Stimulated activated CD8-positive, alpha-beta memory T cell treated with anti-CD3 and anti-CD28 coated beads, Interleukin-7, amount 100 ng/mL, for 24 hours (primary cell): ENCODE measurements around the gene CRISP2.
"Not testable (repeated sequence)": the region's sequence is repeated elsewhere in the genome, so short reads cannot be mapped to it uniquely, and the experiment has no call there.

Source experiments
- DNase-seq: peaks from one replicate; pipeline ENCODE4 v3.0.0-alpha.2; 2020; ENCODE audit warnings: low read depth

Gene CRISP2, protein sequence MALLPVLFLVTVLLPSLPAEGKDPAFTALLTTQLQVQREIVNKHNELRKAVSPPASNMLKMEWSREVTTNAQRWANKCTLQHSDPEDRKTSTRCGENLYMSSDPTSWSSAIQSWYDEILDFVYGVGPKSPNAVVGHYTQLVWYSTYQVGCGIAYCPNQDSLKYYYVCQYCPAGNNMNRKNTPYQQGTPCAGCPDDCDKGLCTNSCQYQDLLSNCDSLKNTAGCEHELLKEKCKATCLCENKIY

DNA sequence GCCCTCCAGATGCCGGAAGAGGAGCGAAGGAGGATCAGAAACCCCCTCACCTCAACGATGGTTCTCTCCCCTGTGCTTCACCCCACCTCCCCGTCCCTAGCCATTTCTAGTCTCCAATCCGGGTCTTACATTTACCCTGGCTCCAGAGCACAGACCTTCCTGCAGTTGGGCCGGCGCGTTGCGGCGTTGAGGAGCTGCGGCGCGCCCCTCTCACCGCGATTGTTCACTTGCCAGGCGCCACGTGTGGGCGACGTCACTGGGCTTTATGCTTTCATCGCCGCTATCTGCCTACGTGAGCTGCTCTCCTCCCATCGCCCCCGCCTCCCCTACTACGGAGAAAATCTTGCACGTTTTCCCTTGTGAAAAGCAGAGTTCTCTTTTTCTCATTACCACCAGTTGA lies at the start of gene CRISP2:
Gene CRISP2, minus strand, starts transcription at position 198 of the 400 bp plus-strand sequence. CDS start 4,347 bp downstream, outside the sequence.
- no peak for DNase-seq

DNA sequence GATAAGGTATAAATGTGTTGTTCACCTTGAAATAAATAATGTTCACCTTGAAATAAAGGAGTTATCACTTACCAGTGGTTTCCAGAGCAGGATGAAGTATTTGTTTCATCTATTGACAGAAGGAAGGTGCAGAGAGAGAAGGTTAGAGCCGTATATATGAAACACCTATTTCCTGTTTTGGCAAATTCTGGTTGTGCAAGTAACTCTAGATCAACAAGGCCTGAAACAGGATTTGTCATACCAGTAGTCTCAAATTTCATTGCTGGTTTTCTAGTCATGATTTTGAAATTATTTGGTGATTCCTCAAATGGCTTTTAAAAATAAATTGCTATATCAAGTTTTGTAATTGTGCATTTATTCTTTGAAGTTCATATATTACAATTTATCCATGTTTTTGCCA lies 30.9 kb upstream of the CRISP2 start, which contains the start of gene CRISP3:
Gene CRISP3, minus strand, starts transcription at position 130 of the 400 bp plus-strand sequence. Its CDS starts 21 bp downstream, at position 109.
- DNase-seq = no peak

DNA sequence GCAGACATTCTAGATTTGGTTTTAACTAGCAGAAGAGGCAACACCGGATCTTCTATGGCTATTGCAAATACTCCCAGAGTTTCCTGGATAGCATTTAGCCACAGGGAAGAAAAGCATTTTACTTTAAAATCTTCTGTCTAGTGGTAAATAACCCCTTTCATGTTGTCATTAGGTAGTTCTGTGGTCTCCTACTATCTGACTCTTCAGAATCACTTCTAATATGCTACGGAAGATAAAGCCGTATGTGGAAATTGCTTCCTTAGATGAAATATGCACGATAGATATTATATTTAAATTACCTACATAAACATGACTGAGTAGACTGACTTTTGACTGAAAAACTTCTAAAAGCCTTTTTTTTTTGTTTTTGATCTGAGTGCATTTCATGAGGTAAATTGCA lies 30.1 kb upstream of the CRISP2 start:
- no peak for DNase-seq

DNA sequence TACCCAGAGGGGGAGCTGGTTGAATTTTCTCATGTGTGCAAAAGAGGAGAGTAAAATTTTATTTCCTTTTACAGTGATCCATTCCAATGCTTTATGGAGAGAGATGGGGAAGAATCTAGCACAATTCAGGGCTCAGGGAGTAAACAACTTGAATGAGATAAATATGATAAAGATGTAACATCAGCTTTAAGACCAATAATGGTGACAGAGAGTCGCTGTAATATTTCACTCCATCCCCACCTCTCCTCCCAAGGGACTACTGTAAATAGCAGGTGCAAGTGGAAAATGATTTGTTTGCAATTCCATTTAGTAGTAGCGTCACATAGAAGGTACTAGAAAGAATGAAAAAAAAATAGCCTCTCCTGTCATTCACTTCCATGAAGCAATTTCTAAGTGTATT lies 26.1 kb upstream of the CRISP2 start:
- no peak for DNase-seq

DNA sequence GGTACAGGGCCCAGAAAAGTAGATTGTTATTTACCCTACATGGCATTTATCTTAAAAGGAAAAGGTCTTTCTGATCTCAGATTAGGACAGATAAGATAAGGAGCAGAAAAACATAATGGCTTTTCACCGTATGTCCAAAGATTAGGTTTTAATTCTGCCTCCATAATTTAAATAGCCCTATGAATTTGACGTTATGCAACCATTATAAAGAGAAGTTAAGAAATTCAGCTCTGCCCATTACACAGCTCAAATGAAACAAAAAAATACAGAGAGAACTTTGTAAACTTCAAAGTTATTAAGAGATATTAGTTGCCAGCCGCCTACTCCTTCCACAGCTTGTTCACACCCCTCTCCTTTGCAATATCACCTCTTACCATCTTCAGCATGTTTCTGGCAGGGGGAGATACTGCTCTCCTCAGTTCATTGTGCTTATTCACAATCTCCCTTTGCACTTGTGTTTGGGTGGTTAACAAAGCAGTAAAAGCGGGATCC lies 22.7 kb upstream of the CRISP2 start:
- DNase-seq = no peak

DNA sequence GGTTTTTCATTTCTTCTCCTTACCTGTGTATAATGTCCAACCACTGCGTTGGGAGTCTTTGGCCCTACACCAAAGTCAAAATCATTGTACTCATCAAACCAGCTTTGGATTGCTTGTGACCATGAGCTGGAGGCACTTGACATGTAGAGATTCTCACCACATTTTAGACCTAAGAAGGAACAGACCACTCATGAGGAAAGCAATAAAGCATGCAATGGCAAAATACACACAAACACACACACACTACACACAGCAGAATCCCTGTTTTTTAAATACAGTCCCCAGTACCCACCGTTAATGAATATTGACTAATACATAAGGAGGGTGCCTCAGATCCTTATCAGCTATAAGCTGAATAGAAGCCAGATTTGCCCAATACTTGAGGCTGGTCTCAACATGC lies 20.3 kb upstream of the CRISP2 start:
- no peak for DNase-seq

DNA sequence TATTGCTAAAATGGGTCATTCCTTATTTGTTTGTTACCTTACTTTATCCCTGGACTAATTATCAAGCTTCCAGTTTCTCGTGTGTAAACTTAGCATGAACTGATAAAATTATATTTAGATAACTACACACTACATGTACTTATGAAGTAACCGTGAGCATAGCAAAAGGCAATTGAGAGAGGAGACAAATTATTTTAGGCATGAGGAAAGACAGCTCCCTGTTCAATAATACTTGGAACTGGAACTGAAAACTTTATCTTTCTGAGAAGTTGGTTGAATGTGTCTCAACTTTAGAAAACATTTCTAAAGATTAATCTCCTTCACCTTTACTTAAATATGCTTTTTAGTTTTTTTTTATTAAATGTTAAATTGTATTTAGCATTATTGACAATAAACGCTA lies 19.4 kb upstream of the CRISP2 start:
- no peak for DNase-seq

DNA sequence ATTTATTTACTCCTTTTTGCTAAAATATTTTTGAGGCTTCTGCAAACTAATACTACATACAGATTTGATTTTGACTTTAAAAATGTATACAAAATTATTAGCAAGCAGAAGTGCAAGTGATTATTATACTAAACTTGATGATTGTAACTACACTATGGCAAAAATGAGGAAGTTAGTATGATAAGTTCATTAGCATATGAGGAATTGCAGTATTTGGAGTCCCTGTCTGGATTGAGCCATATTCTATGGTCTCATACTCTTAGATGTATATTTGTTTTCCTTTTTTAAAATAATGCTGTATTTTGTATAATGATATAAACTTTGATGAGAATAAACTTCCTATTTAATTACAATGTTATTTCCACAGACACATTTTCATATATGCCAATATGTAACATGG lies 16.9 kb upstream of the CRISP2 start:
- no peak for DNase-seq

DNA sequence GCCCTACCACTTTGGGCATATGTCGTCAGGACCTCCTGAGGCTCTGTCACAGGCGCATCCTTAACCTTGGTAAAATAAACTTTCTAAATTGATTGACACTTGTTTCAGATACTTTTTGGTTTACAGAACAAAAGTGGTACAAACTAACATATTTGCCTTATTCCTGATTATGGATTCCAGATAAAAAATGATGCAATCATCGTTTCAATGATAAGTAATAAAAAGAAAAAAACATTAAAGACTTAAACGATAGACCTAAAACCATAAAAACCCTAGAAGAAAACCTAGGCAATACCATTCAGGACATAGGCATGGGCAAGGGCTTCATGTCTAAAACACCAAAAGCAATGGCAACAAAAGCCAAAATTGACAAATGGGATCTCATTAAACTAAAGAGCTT lies 10.6 kb upstream of the CRISP2 start:
- not testable (repeated sequence) for DNase-seq

DNA sequence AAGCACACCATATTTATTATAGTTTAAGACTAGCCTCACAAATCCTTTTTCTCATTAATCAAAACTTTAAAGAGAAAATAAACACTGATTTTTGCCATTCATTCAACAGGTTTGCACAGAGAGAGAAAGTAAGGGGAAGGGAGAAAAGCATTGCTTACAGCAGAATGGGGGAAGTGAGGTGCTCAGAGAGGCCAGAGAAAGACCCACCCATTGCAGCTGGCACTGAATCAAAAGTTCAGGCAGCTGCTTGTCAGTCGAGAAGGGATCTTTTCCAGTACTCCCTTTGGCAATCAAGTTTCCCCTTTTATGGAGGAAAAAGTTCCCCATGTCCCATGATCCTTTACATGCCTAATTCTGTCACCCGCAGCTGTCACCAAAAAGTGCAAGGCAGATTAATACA lies 8.0 kb upstream of the CRISP2 start:
- no peak for DNase-seq

DNA sequence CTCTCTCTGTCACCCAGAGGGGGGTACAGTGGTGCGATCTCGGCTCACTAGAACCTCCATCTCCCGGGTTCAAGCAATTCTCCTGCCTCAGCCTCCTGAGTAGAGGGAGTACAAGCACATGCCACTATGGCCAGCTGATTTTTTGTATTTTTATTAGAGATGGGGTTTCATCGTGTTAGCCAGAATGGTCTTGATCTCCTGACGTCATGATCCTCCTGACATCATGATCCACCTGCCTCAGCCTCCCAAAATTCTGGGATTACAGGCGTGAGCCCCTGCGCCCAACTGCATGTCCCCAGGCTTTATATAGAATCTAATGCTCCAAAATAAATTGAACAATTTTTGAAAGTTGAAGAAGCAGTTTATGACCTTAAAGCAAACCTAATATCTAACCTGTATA lies 7.0 kb upstream of the CRISP2 start:
- DNase-seq = no peak

DNA sequence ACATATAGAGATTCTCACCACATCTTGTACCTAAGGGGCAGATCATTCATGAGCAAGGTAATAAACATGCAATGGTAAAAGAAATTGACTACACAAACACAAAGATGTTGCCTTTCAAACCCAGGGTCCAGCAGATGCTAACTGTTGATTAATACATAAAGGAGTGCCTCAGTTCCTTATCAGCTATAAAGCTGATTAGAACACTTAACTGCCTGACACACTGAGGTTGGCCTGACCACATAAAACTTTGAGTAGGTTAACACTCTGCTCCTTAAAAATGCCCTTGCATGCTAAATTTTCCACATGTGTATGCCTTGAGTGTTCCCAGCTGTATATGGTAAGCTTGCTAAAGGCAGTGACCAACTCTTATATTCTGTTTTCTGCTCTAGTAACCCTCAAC lies 14.9 kb downstream of the CRISP2 start:
- no peak for DNase-seq

DNA sequence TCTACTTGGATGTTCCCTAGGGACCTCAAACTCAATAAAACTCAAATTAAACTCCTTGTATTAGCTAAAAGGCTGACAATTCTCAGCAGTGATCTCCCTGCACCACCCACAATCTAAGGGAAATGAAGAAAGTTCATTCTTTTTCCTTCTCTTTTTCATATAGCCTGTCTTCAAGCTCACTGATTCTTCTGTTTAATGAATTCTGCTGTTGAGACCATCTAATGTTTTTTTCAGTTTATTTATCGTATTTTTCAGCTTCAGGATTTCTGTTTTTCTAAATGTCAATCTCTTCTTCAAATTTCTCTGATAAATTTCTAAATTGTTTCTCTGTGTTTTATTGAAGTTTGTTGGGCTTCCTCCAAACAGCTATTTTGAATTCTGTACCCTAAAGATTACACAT lies 19.8 kb downstream of the CRISP2 start:
- DNase-seq = no peak

DNA sequence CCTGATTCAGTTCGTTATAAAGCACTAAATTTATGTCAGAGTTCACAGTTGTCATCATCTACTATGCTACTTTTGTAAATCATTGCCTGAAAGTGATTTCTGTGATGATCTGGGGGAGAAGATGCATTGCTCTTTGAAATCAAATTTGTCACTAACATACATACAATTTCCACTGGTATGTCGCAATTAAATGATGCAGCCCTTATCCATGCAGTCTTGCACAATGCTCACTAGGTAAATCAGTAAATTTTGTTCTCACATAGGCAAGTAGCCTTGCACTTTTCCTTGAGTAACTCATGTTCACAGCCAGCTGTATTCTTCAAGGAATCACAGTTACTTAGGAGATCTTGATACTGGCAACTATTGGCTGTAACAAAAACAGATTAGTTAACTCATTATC lies 20.8 kb downstream of the CRISP2 start:
- no peak for DNase-seq

DNA sequence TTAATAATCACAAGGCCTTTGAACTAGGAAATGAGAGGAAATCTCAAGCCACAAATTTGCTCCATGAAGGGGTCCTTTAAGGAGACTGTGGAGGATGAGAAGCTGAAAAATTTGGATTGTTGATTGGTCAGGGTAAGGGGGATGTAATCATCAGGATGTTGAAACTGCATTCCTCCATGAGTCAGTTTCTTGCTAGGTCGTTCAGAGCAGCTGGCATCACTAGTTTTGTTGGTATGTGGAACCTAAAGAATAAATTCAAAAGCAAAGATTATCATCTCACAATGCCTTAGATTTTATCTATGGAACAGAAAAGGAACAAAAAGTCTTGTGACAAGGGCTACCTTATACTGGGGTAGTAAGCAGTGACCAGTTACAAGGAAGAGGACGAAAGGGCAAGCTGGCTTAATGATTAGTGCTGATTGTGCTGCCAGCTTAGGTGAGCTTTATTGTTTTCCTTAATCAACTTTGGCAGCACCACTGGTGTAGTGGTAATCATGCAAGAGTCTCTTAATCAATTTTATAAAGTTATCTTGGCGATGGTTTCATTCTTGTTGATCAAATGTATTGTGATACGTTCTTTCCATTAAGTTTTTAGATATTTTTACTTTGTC lies 36.6 kb downstream of the CRISP2 start:
- DNase-seq = no peak

DNA sequence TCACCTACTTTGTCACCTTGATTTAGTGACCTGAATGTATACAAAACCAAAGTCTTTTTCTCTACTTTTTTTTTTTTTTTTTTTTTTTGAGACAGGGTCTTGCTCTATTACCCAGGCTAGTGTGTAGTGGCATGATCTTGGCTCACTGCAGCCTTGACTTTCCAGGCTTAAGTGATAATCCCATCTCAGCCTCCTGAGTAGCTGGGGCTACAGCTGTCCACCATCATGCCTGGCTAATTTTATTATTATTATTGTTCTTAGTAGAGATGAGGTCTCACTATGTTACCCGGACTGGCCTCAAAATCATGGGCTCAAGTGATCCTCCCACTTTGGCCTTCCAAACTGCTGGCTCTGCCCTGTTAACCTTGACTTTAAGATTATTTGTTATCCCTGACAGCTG lies 37.5 kb downstream of the CRISP2 start:
- DNase-seq = no peak

DNA sequence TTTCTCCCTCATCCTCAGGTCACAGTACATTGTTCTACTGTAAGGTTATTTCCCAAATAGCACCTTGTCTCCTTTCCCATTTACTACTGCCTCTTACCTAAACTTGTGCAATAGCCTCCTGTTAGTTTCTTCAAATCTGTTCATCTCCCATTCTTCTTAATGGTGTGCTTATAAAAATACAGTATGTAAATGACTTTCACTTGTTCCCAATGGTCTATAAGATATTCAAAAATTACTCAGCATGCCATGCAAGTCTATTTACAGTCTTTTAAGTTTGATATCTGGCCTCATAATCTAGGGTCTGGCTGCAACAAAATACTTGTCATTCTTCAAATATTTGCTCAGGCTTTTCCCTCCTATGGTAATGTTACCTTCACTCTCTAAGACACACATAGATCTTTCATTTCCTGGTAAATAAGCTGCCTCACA lies 45.2 kb downstream of the CRISP2 start:
- no peak for DNase-seq

DNA sequence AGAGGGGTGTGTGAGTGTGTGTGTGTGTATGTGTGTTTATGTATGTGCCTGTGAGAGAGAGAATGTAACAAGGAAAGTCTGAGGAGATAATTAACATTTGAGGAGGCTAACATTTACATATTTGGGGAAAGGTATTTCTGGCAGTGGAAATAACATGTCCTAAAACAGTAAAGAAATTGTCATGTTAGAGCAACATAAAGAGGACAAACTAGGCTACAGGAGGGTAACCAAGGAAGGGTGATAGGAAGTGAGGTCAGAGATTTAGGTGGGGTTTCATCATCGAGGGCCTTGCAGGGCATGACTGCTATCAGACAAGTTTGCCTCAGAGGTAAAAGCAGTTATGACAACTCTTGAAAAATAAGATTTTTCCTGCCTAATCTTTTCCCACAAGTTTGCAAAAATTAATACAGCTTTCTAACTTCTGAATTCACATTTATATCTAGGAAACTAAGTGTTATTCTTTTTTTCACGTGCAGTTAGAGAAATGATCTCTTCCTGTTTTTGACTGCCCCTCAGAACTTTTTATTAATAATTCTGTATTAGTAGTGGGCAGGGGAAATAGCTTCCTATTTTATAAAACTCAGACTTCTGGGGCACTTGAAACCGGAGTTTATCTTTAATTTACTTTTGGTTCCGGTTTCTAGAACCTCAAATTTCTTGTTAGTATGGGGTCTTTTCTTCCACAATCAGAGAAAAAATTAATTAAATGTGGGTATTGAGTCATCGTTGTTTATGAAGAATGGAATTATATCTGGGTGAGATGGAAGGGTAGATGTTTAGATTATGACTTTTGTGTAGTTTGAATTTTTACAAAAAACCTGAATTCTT lies 46.2 kb downstream of the CRISP2 start:
- no peak for DNase-seq

DNA sequence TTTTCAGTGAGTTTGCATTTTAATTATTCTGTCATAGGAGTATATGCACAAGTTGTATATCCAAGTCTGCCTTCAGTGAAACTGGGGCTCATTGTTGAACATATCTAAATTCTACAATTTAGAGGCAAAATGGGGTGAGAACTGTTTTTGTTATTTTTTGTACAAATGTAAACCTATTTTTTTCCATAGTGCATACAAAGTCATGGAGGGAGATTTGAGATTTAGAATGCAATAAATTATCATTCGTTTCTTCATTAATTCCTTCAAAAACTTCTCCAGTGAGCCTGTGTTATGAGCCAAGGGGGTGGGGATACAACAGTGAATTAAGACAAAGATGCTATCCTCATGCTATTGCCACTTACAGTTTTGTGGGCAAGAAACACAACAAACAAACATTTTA lies 46.9 kb downstream of the CRISP2 start:
- no peak for DNase-seq

DNA sequence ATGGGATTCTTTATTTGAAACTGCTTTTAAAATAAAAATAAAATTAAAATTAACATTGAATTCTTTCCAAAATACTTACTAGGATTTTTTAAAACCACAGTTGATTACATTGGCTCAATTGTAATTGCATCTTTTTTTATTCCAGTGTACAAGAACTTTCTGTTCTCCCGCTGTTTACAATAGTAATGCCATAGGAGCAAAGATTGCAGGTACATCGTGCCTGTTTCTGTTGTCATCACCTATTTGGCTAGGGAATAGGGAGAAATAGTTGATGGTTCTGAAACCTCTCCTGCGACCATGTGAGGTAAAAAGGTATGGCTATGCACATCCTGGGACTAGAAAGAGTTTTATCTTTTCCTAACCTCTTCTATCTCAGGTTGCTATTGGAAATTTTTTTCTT lies 48.5 kb downstream of the CRISP2 start:
- DNase-seq = no peak

DNA sequence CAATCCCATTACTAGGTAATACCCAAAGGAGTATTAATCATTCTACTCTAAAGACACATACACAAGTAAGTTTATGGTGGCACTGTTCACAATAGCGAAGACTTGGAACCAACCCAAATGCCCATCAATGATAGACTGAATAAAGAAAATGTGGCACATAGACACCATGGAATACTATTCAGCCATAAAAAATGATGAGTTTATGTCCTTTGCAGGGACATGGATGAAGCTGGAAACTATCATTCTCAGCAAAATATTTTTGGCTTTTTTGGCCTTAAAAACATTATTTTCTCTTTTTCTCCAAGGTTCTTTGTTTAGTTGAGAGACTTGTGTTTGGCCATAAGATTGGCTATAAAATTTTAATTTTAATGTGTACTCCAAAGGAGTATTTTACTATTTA lies 49.3 kb downstream of the CRISP2 start:
- DNase-seq = not testable (repeated sequence)

DNA sequence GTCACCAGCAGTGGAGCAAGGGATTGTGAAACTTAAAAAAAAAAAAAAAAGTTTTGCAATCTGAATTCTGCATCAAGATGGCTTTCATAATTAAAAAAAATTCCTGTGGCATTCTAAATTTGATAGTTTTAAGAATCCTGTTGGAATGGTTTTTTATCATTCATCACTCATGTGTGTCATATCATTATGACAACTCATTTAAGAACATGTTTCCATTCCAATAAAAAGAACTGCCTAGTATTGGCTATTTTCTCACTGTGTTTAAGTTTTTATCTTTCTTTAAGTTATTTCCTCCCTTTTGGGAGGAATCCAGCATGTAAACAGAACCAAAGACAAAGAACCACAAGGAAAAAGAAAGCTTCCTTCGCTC lies 50.5 kb downstream of the CRISP2 start:
- DNase-seq = no peak
